K562 (cell line): ENCODE results near the gene MCCD1. TPM values are rescaled to one million over a fixed set of nuclear protein-coding genes. Genes with fewer than 3 reads are reported as not detected.

Experiments used
- BCOR ChIP-seq: fragments of 450-650 bp; IDR thresholded peaks from 2 replicates; pipeline ENCODE4 v1.6.1; 2016
- CTBP1 ChIP-seq: fragments of 450-650 bp; IDR thresholded peaks from 2 replicates; pipeline ENCODE4 v1.6.1; 2016; ENCODE audit warnings: borderline replicate concordance
- DMBX1 ChIP-seq: fragments of 250-450 bp; sonication (Bioruptor Pico); IDR thresholded peaks from 2 replicates; pipeline ENCODE4 v1.8.0; 2022; ENCODE audit warnings: inconsistent platforms, mild to moderate bottlenecking, moderate library complexity, borderline replicate concordance
- EHMT2 ChIP-seq: fragments of 450-650 bp; IDR thresholded peaks from 2 replicates; pipeline ENCODE4 v1.6.1; 2018; ENCODE audit warnings: antibody characterized with exemption
- ETV1 ChIP-seq: fragments of 450-650 bp; conservative IDR thresholded peaks from 2 replicates; pipeline ENCODE4 v1.6.1; 2016; ENCODE audit warnings: missing genetic modification characterization, control low read depth, low read depth, missing compliant biosample characterization
- HDAC1 ChIP-seq, 2 experiments: fragments of 450-650 bp; IDR thresholded peaks; 2 replicates each; pipeline ENCODE4 v1.6.1; 2016 to 2017; ENCODE audit warnings: inconsistent platforms in 1 of 2, mild to moderate bottlenecking in 1 of 2, moderate library complexity in 1 of 2
- KAT8 ChIP-seq: fragments of 450-650 bp; IDR thresholded peaks from 2 replicates; pipeline ENCODE4 v1.6.1; 2016; ENCODE audit warnings: low read depth, mild to moderate bottlenecking
- KDM2B ChIP-seq: fragments of 250-450 bp; sonication (Bioruptor Pico); IDR thresholded peaks from 2 replicates; pipeline ENCODE4 v1.8.0; 2021; ENCODE audit warnings: mild to moderate bottlenecking, moderate library complexity
- MTA3 ChIP-seq: fragments of 450-650 bp; formaldehyde crosslinking; IDR thresholded peaks from 2 replicates; pipeline ENCODE4 v1.6.1; 2017; ENCODE audit warnings: mild to moderate bottlenecking, borderline replicate concordance
- PURB ChIP-seq: sonication (generic); formaldehyde crosslinking; IDR thresholded peaks from 2 replicates; pipeline ENCODE4 v1.9.0; 2021; ENCODE audit warnings: low read depth, mild to moderate bottlenecking, missing genetic modification reagents
- SAFB2 ChIP-seq: fragments of 200-400 bp; formaldehyde crosslinking; IDR thresholded peaks from 2 replicates; pipeline ENCODE4 v1.6.1; 2018; ENCODE audit warnings: borderline replicate concordance, low read length, low read depth, moderate library complexity; ENCODE audit not compliant: severe bottlenecking
- SMAD4 ChIP-seq: fragments of 250-450 bp; sonication (Bioruptor Pico); conservative IDR thresholded peaks from 2 replicates; pipeline ENCODE4 v1.8.0; 2021; ENCODE audit warnings: inconsistent platforms, mild to moderate bottlenecking, moderate library complexity
- SREBF1 ChIP-seq: fragments of 150-350 bp; IDR thresholded peaks from 2 replicates; pipeline ENCODE4 v1.6.1; 2014; ENCODE audit warnings: antibody characterized with exemption, low read depth, low read length, borderline replicate concordance
- SRF ChIP-seq, 2 experiments: fragments of 250-450, 450-650 bp in 1 of 2; sonication (Bioruptor Pico) in 1 of 2; sonication (generic) in 1 of 2; formaldehyde crosslinking; IDR thresholded peaks; 2 replicates each; pipeline versions ENCODE4 v1.5.0 to v1.5.1; 2020 to 2022; ENCODE audit warnings: mild to moderate bottlenecking in 1 of 2, missing genetic modification reagents in 1 of 2
- SRSF3 ChIP-seq: fragments of 200-400 bp; formaldehyde crosslinking; IDR thresholded peaks from 2 replicates; pipeline ENCODE4 v1.6.1; 2016; ENCODE audit warnings: mild to moderate bottlenecking, low read length, moderate library complexity; ENCODE audit not compliant: insufficient read depth
- TOE1 ChIP-seq, 2 experiments: fragments of 450-650 bp in 1 of 2; sonication (generic) in 1 of 2; formaldehyde crosslinking in 1 of 2; IDR thresholded peaks; 2 replicates each; pipeline versions ENCODE4 v1.7.1 to v1.8.0; 2016 to 2022; ENCODE audit warnings: borderline replicate concordance in 2 of 2, mild to moderate bottlenecking in 2 of 2, antibody characterized with exemption in 1 of 2, inconsistent platforms in 1 of 2, low read depth in 1 of 2, missing genetic modification reagents in 1 of 2, moderate library complexity in 1 of 2
- ZNF134 ChIP-seq: fragments of 250-450 bp; sonication (Bioruptor Pico); conservative IDR thresholded peaks from 2 replicates; pipeline ENCODE4 v1.4.0; 2020
- ZNF165 ChIP-seq: fragments of 250-450 bp; sonication (Bioruptor Pico); IDR thresholded peaks from 2 replicates; pipeline ENCODE4 v1.4.0; 2020; ENCODE audit warnings: borderline replicate concordance
- ZNF197 ChIP-seq: fragments of 200-800 bp; sonication (Bioruptor generic); IDR thresholded peaks from 2 replicates; pipeline ENCODE4 v1.6.1; 2016; ENCODE audit warnings: low read depth, missing genetic modification characterization, missing compliant biosample characterization
- ZNF239 ChIP-seq: fragments of 250-450 bp; sonication (Bioruptor Pico); IDR thresholded peaks from 2 replicates; pipeline ENCODE4 v1.4.0; 2020; ENCODE audit warnings: mild to moderate bottlenecking
- ZNF57 ChIP-seq: fragments of 450-650 bp; formaldehyde crosslinking; IDR thresholded peaks from 2 replicates; pipeline ENCODE4 v1.4.0; 2020; ENCODE audit warnings: mild to moderate bottlenecking, moderate library complexity
- ZNF584 ChIP-seq: fragments of 200-800 bp; sonication (Bioruptor generic); IDR thresholded peaks from 2 replicates; pipeline ENCODE4 v1.6.1; 2016; ENCODE audit warnings: low read depth, mild to moderate bottlenecking, missing genetic modification characterization, missing compliant biosample characterization
- polyA plus RNA-seq, 8 experiments: library from polyadenylated mRNA; depleted of rRNA in 4 of 8; stranded (reverse) in 5 of 8; unstranded in 3 of 8; fragments of >200 nt; fragmentation: Nextera tagmentation in 2 of 8; fragmentation: Illumina TruSeq in 1 of 8; extraction: Ambion mirVana in 2 of 8; extraction: Trizol in 1 of 8; gene quantifications; 2 replicates each; pipeline versions ENCODE4 v1.2.1 to v1.2.3, GENCODE V29; 2011 to 2014; ENCODE audit warnings: inconsistent platforms in 1 of 8, missing spikeins in 1 of 8
- total RNA-seq, 7 experiments: library from RNA; depleted of rRNA in 6 of 7; stranded (reverse); fragments of >200 nt in 6 of 7; fragmentation: Illumina TruSeq in 2 of 7; extraction: Trizol in 2 of 7; gene quantifications; 2 replicates each; pipeline versions ENCODE4 v1.2.1 to v1.2.3, GENCODE V29; 2011 to 2021; ENCODE audit warnings: low replicate concordance in 1 of 7
- TF ChIP-seq, protein P1 (sequence below): sonication (generic); formaldehyde crosslinking; IDR thresholded peaks from 2 replicates; pipeline ENCODE4 v1.8.0; 2023; ENCODE audit warnings: mild to moderate bottlenecking, missing genetic modification reagents
- TF ChIP-seq, protein P2 (sequence below): fragments of 200-800 bp; sonication (Bioruptor generic); IDR thresholded peaks from 2 replicates; pipeline ENCODE4 v1.6.1; 2017; ENCODE audit warnings: missing genetic modification characterization, missing compliant biosample characterization

Gene MCCD1
- total and polyA plus RNA-seq, 9 of the 15 experiments (the other 6 are each of a cell fraction or from before 2014, with no cell fraction given): not detected

DNA sequence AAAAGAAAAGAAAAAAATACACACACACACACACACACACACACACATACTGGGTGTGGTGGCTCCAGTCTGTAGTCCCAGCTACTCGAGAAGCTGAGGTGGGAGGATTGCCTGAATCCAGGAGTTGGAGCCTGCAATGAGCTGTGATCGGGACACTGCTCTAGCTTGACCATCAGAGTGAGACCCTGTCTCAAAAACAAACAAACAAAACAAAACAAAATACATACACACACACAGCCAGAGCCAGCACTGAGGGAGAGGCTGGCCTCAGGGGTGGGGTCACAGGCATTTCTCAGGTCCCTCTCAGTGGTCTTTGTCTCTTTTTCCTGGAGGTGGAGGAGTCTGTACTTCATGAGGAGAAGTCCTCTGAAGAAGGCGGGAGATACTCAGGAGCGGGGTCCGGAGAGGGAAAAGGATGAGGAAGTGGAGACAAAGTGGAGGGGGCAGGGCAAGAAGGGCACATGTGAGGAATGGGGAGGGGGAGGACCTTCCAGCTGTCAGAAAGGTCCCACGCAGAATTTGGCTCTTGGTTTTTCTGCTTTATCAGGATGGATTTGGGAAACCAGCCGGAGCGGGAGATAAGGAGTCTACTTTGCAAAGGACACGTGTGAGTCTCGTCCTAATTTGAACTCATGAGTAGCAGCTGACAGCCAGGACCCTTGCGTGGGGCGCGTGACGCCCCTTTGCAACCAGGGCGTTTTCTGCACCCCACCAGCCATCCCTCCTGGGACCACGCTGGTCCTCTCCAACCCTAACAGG, 38.5 kb upstream of the MCCD1 start (continued):
- TF ChIP-seq, protein P1, sequence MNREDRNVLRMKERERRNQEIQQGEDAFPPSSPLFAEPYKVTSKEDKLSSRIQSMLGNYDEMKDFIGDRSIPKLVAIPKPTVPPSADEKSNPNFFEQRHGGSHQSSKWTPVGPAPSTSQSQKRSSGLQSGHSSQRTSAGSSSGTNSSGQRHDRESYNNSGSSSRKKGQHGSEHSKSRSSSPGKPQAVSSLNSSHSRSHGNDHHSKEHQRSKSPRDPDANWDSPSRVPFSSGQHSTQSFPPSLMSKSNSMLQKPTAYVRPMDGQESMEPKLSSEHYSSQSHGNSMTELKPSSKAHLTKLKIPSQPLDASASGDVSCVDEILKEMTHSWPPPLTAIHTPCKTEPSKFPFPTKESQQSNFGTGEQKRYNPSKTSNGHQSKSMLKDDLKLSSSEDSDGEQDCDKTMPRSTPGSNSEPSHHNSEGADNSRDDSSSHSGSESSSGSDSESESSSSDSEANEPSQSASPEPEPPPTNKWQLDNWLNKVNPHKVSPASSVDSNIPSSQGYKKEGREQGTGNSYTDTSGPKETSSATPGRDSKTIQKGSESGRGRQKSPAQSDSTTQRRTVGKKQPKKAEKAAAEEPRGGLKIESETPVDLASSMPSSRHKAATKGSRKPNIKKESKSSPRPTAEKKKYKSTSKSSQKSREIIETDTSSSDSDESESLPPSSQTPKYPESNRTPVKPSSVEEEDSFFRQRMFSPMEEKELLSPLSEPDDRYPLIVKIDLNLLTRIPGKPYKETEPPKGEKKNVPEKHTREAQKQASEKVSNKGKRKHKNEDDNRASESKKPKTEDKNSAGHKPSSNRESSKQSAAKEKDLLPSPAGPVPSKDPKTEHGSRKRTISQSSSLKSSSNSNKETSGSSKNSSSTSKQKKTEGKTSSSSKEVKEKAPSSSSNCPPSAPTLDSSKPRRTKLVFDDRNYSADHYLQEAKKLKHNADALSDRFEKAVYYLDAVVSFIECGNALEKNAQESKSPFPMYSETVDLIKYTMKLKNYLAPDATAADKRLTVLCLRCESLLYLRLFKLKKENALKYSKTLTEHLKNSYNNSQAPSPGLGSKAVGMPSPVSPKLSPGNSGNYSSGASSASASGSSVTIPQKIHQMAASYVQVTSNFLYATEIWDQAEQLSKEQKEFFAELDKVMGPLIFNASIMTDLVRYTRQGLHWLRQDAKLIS (CRISPR knock-in tag): no peak
- TF ChIP-seq HDAC1 (IDR thresholded peaks at IDR 0.05) (peak in 1 of 2 experiments; percentile 80; a peak in 2 of 4 replicates), KAT8 (no peak), EHMT2 (no peak), TOE1 (IDR thresholded peaks at IDR 0.05; ENCODE audit: borderline replicate concordance) (no peak), TOE1 (CRISPR knock-in tag; IDR thresholded peaks at IDR 0.05; ENCODE audit: borderline replicate concordance, low read depth) (no peak), BCOR (no peak), DMBX1 (no peak), SMAD4 (CRISPR knock-in tag) (no peak), CTBP1 (peak; percentile 68; the same call in 1 of the 2 replicates), ZNF134 (CRISPR knock-in tag) (no peak), ZNF197 (CRISPR knock-in tag) (no peak), ETV1 (tag) (no peak), SRF (CRISPR knock-in tag; IDR thresholded peaks at IDR 0.05) (no peak), ZNF584 (CRISPR knock-in tag) (no peak), KDM2B (no peak), SAFB2 (no peak), PURB (no peak), ZNF165 (no peak), ZNF57 (CRISPR knock-in tag) (no peak), SRSF3 (no peak), SREBF1 (no peak), ZNF239 (CRISPR knock-in tag) (no peak), MTA3 (no peak)
- TF ChIP-seq, protein P2, sequence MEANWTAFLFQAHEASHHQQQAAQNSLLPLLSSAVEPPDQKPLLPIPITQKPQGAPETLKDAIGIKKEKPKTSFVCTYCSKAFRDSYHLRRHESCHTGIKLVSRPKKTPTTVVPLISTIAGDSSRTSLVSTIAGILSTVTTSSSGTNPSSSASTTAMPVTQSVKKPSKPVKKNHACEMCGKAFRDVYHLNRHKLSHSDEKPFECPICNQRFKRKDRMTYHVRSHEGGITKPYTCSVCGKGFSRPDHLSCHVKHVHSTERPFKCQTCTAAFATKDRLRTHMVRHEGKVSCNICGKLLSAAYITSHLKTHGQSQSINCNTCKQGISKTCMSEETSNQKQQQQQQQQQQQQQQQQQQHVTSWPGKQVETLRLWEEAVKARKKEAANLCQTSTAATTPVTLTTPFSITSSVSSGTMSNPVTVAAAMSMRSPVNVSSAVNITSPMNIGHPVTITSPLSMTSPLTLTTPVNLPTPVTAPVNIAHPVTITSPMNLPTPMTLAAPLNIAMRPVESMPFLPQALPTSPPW (CRISPR knock-in tag): peak; percentile 64
